A673 (cell line): ENCODE results near the gene DCC.

Experiments used
- EZH2 ChIP-seq: fragments of 200-600 bp; sonication (generic); IDR thresholded peaks from 2 replicates; pipeline ENCODE4 v1.6.1; 2017; ENCODE audit warnings: borderline replicate concordance, low read depth, mild to moderate bottlenecking, mixed read lengths, antibody characterized with exemption, low read length; ENCODE audit not compliant: poor library complexity, severe bottlenecking
- TF ChIP-seq, protein P1 (sequence below): fragments of 300-800, 200-600 bp; sonication (generic); conservative IDR thresholded peaks from 2 replicates; pipeline ENCODE4 v1.5.1; 2017; ENCODE audit warnings: low read depth, mild to moderate bottlenecking, antibody characterized with exemption, low read length, moderate library complexity, mixed read lengths

DNA sequence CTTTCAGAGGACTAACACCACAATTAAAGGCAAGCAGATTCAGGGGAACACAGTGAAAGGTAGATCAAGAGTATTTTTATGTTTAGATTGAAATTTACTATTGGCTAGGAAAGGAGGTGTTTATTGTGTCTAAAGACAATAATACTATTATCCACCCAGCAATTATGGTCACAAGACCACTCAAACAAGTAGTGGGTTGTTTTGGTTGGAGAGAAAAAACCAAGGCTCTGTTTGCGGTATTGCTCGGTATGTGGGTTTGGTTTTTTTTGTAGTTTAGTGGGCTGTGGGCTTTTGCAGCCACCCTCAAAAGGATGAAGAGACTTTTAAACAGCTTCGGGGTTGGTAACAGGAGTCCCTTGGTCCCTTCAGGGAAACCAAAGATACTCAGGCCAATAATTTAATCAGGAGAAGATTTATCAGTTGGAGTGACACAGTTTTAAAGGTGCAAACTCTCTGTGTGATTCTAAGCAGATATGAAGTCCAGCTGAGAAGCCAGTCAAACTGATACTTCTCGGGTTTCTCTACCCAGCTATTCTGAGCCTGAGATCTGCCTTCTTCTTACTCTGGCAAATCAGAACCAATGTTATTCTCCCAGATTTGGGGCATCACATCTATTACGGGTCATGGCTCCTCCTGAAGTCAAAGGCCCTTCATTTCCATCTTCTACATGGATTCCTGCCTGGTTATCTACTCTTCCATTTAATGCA lies 55.3 kb downstream of the DCC start:
- TF ChIP-seq, protein P1, sequence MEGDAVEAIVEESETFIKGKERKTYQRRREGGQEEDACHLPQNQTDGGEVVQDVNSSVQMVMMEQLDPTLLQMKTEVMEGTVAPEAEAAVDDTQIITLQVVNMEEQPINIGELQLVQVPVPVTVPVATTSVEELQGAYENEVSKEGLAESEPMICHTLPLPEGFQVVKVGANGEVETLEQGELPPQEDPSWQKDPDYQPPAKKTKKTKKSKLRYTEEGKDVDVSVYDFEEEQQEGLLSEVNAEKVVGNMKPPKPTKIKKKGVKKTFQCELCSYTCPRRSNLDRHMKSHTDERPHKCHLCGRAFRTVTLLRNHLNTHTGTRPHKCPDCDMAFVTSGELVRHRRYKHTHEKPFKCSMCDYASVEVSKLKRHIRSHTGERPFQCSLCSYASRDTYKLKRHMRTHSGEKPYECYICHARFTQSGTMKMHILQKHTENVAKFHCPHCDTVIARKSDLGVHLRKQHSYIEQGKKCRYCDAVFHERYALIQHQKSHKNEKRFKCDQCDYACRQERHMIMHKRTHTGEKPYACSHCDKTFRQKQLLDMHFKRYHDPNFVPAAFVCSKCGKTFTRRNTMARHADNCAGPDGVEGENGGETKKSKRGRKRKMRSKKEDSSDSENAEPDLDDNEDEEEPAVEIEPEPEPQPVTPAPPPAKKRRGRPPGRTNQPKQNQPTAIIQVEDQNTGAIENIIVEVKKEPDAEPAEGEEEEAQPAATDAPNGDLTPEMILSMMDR: no peak
- TF ChIP-seq EZH2: no peak
